Fibroblast of villous mesenchyme (primary cell): ENCODE results near the gene GTF2B. TPM values are rescaled to one million over a fixed set of nuclear protein-coding genes. Genes with fewer than 3 reads are reported as not detected.
A peak's percentile ranks its signal among the peaks of the same experiment; 100 is the strongest.
"Not testable (repeated sequence)": the region's sequence is repeated elsewhere in the genome, so short reads cannot be mapped to it uniquely, and the experiment has no call there.

Source experiments
- DNase-seq: peaks from one replicate; pipeline ENCODE4 v3.0.0-alpha.2; 2010; ENCODE audit warnings: low read depth
- H3K4me3 ChIP-seq: 2 replicates; pipeline ENCODE4 v1.5.1; 2011; ENCODE audit warnings: low read depth, mild to moderate bottlenecking, low read length
- CTCF ChIP-seq: IDR thresholded peaks from 2 replicates; pipeline ENCODE4 v1.5.1; 2012; ENCODE audit warnings: low read depth, mild to moderate bottlenecking, low read length; ENCODE audit not compliant: insufficient read depth
- total RNA-seq: library from RNA; depleted of rRNA; stranded (reverse); fragments of >200 nt; gene quantifications from 2 replicates; pipeline ENCODE4 v1.2.3, GENCODE V29; 2012

The GTF2B gene
- total RNA-seq, 1 donor, result 43.2 TPM

- DNase-seq, result no peak
- H3K4me3 ChIP-seq, result no peak overlapping the region
- TF ChIP-seq CTCF, result no peak
These were observed 29.5 kb upstream of the GTF2B start for GRCh38 chr1:88920845-88921244.

DNA sequence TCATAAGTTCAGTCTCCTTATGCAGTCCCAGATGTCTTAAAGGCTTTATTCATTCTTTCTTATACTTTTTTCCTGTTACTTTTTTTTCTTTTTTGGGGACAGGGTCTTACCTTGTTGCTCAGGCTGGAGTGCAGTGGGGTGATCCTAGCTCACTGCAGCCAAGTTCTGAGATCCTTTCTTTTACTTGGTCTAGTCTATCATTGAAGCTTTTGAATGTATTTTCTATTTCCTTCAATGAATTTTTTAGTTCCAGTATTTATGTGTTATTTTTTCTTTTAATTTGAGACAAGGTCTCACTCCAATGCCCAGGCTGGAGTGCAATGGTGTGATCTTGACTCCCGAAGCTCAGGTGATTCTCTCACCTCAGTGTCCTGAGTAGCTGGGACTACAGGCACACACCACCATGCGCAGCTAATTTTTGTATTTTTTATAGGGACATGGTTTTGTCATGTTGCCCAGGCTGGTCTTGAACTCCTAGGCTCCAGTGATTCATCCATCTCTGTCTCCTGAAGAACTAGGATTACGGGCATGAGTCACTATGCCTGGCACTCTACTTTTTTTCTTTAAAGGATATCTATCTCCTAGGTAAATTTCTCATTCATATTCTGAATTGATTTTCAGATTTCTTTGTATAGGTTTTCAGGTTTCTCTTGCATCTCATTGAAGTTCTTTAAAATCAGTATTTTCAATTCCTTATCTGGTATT is 26.1 kb upstream of the GTF2B start:
- no peak for TF ChIP-seq CTCF
- DNase-seq, result peak; percentile 2
- H3K4me3 ChIP-seq, result no peak overlapping the region

DNA sequence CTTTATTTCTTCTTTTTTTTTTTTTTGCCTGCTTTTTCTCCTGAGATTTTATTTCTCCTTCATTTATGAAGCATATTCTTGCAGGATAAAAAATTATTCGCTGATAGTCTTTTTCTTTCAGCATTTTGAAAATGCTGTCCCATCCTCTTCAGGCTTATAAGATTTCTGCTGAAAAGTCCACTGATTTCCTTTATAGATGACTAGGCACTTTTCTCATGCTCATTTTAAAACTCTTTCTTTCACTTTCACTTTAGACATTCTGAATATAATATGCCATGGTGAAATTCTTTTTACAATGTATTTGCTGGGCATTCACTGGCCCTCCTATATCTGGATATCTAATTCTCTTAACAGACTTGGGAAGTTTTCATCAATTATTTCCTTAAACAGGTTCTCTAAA is 25.5 kb upstream of the GTF2B start:
- no peak for TF ChIP-seq CTCF
- DNase-seq, result no peak
- H3K4me3 ChIP-seq, result no peak overlapping the region

DNA sequence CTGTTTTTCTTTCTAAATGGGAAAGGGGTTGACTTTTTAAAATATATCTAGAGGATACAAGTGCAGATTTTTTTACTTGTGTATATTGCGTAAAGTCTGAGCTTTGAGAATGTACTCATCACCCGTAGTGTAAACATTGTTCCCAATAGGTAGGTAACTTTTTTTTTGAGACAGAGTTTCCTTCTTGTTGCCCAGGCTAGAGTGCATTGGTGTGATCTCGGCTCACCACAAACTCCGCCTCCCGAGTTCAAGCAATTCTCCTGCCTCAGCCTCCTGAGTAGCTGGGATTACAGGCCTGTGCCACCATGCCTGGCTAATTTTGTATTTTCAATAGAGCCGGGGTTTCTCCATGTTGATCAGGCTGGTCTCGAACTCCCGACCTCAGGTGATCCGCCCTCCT is 20.4 kb upstream of the GTF2B start:
- DNase-seq, H3K4me3 ChIP-seq: not testable (repeated sequence)

GRCh38 chr1:88911161-88911560 is 19.8 kb upstream of the GTF2B start:
- no peak overlapping the region for H3K4me3 ChIP-seq
- DNase-seq, result no peak
- TF ChIP-seq CTCF, result no peak

DNA sequence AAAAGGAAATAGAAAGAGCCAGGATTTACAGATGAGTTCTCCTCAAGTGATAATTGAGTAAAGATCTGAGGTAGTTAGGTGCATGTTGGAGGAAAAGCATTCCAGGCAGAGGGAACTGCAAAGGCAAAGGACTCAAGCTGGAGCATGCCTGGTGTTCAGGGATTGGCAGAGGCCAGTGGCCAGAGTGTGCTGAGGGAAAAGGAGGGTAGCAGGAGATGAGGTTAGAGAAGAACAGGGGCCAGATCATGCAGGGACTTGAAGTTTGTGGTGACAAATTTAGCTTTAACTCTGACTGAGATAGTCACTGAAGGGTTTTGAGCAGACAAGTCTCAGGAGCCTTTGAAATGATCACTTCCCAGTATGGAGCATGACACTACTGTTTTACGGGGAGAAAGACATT is 19.0 kb upstream of the GTF2B start:
- no peak for DNase-seq
- TF ChIP-seq CTCF, result no peak
- H3K4me3 ChIP-seq, result no peak overlapping the region

DNA sequence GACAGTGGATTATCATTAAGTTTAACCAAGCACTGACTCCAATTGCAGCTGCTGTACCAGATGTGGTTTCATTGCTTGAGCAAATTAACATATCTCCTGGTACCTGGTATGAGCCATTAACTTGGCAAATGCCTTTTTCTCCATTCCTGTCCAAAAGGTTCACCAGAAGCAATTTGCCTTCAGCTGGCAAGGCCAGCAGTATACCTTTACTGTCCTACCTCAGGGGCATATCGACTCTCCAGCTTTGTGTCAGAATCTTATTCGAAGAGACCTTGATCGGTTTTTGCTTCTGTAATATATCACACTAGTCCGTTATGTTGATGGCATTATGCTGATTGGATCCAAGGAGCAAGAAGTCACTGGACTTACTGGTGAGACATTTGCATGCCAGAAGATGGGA is 9.5 kb upstream of the GTF2B start:
- no peak for TF ChIP-seq CTCF
- H3K4me3 ChIP-seq, result no peak overlapping the region
- DNase-seq, result no peak
